Measurements from ENCODE around the gene NAP1L5. TPM values are rescaled to one million over a fixed set of nuclear protein-coding genes. Genes with fewer than 3 reads are reported as not detected.

The NAP1L5 gene
- polyA plus RNA-seq, 2 of the 4 experiments (the other 2 are of a cell fraction), result 2.4 to 3.0 TPM

- FAIRE-seq (no peak), DNase-seq (ENCODE audit: low read depth in 1 of 2, low spot score in 1 of 2) (peak; percentile 3 to 58)
Observed at GRCh38 chr4:88706574-88706973, 8.9 kb upstream of the NAP1L5 start.

DNA sequence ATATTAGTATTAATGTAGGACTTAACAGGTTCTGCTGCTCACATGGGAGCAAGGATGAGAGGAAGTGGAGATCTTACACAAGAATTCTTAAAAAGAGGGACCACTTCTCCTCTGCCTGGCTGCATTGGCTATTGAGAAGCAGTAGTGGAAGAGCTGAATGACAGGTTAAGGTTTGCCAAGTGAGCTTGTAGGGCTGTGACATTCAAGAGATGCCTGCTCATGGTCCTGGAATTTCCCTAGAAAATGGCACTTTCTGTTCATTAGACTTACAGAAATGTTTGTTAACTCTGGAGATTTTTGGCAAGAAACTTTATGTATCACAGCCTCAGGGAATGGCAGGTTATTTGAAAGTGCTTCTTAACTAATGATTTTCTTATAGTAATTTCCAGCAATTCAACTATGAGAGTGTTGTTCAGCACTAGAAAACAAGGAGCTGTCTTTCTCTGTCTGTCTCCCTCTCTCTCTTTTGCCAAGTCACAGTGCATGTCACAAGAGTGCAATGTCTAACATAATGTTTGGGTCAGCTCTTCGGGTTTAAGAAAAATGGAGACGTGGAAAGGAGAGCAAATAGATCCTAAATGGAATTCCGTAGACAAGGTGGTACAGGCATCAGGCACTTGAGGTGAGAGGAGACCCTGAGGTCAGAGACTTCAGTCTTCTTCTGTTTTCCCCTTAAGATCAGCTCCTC, 8.3 kb upstream of the NAP1L5 start:
- Histone ChIP-seq H3K4me3 (no peak overlapping the region), H3K4me1 (peaks cover 10% of the 10 kb centered on the region), H3K27ac (no peak overlapping the region; a peak in 1 of 6 replicates), H3K4me2 (peak overlapping the region; percentile 58; the same call in 2 of the 3 replicates), H3K9me3 (no peaks in the 10 kb centered on the region)
- 36% methylated on average over 3 of the region's 3 CpGs for WGBS (ENCODE audit: missing lambda C conversion rate)
- TF ChIP-seq PBX3 (IDR thresholded peaks at IDR 0.05), result no peak
- TF ChIP-seq BCL3 (IDR thresholded peaks at IDR 0.05), result no peak
- no peak for TF ChIP-seq JUN (IDR thresholded peaks at IDR 0.05)
- no peak for TF ChIP-seq CBX8 (IDR thresholded peaks at IDR 0.05)
- TF ChIP-seq HEYL (CRISPR knock-in tag; IDR thresholded peaks at IDR 0.05), result no peak
- no peak for TF ChIP-seq EP300 (IDR thresholded peaks at IDR 0.05)
- no peak for TF ChIP-seq FOXS1 (CRISPR knock-in tag; IDR thresholded peaks at IDR 0.05)
- ChIA-PET CTCF (interaction anchor here (0.6 to 3.4 kb wide), 34 partner anchors 11 to 704 kb away, joined by 3 to 29 read pairs (median 4); no protein-coding TSS in a partner anchor), POLR2A (interaction anchor here (0.7 kb wide), 1 partner anchor 113 kb away, joined by 3 read pairs; no protein-coding TSS in a partner anchor)
- ATAC-seq (peak in 1 of 2 experiments; percentile 36; a peak in 3 of 6 replicates), FAIRE-seq (no peak), DNase-seq (ENCODE audit: low read depth in 1 of 2, low spot score in 1 of 2) (no peak)

More at GRCh38 chr4:88706574-88706973, 8.9 kb upstream of the NAP1L5 start:
- peaks cover 10% of the 10 kb centered on the region for H3K4me1 ChIP-seq
- ChIA-PET POLR2A (interaction anchor here (0.7 kb wide), 1 partner anchor 112 kb away, joined by 3 read pairs; no protein-coding TSS in a partner anchor), CTCF (interaction anchor here (0.6 to 3.4 kb wide), 34 partner anchors 11 to 705 kb away, joined by 3 to 29 read pairs (median 4); no protein-coding TSS in a partner anchor)
- no peaks in the 10 kb centered on the region for H3K9me3 ChIP-seq
- H3K27ac ChIP-seq, result peak overlapping the region; percentile 42 to 62; a peak in 3 of 6 replicates
- H3K4me3 ChIP-seq, result no peak overlapping the region
- TF ChIP-seq JUNB (IDR thresholded peaks at IDR 0.05) (no peak), NR3C1 (IDR thresholded peaks at IDR 0.05) (no peak), RAD21 (conservative IDR thresholded peaks at IDR 0.05 in 1 of 2, IDR thresholded peaks at IDR 0.05 in 1 of 2) (peak; percentile 74), SMC3 (IDR thresholded peaks at IDR 0.05) (peak; percentile 77), HEYL (CRISPR knock-in tag; IDR thresholded peaks at IDR 0.05) (no peak), FOXS1 (CRISPR knock-in tag; IDR thresholded peaks at IDR 0.05) (no peak), ZFP36 (IDR thresholded peaks at IDR 0.05; ENCODE audit: borderline replicate concordance, partially characterized antibody) (no peak), CBX8 (IDR thresholded peaks at IDR 0.05) (no peak), ZC3H11A (IDR thresholded peaks at IDR 0.05) (no peak), BCL3 (IDR thresholded peaks at IDR 0.05) (no peak), CTCF (IDR thresholded peaks at IDR 0.05) (peak; percentile 63)
- TF ChIP-seq, protein P1, sequence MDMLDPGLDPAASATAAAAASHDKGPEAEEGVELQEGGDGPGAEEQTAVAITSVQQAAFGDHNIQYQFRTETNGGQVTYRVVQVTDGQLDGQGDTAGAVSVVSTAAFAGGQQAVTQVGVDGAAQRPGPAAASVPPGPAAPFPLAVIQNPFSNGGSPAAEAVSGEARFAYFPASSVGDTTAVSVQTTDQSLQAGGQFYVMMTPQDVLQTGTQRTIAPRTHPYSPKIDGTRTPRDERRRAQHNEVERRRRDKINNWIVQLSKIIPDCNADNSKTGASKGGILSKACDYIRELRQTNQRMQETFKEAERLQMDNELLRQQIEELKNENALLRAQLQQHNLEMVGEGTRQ (IDR thresholded peaks at IDR 0.05), result no peak
- 44% methylated on average over 9 of the region's 9 CpGs for WGBS (ENCODE audit: missing lambda C conversion rate)
- H3K4me2 ChIP-seq, result peak overlapping the region; percentile 58
- peak; percentile 91 to 93; a peak in 5 of 6 replicates for ATAC-seq

Data from A549 (cell line).